ENCODE data around the gene SYNGR1. TPM values are rescaled to one million over a fixed set of nuclear protein-coding genes. Genes with fewer than 3 reads are reported as not detected.

The SYNGR1 gene
- polyA plus RNA-seq, 1 experiment: 65.6 TPM

DNA sequence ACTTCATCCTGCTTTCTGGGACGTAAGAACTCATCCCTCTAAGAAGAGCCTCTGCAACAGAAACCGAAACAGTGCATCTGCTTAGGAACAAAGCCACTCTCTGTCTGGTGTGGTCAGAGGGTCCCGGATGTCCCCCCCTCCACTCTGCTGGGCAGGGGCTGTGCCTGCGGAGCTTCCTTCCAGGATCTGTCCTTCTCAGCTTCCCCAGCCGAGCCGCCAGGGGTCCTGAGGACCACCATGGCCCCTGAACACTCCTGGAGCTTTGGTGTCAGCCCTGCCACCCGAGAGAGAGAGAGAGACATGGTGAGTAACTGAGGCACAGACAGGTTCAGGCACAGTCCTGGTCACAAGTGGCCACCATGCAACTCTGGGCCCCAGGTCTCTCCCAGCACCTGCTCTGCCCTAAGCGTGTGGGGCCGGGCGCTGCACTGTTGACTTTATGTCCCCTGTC, 82.6 kb downstream of the SYNGR1 start:
- POLR2A ChIA-PET: no interaction called here

GRCh38 chr22:39433476-39434242, 83.9 kb downstream of the SYNGR1 start:
- CTCF ChIA-PET: interaction anchor here (1.4 to 1.6 kb wide), 2 partner anchors 90 to 95 kb away, joined by 3 to 4 read pairs; no protein-coding TSS in a partner anchor
- DNase-seq (ENCODE audit: low read depth): no peak
- POLR2A ChIA-PET: no interaction called here

More for the DNA sequence above, 82.6 kb downstream of the SYNGR1 start:
- Histone ChIP-seq H3K36me3 (ENCODE audit: control insufficient read depth, insufficient read depth, low read length) (peaks cover 26% of the 10 kb centered on the region), H3K27me3 (ENCODE audit: control insufficient read depth, insufficient read depth, low read length) (no peaks in the 10 kb centered on the region), H3K4me3 (ENCODE audit: low read depth, low read length) (no peak overlapping the region)
- TF ChIP-seq, protein P1, sequence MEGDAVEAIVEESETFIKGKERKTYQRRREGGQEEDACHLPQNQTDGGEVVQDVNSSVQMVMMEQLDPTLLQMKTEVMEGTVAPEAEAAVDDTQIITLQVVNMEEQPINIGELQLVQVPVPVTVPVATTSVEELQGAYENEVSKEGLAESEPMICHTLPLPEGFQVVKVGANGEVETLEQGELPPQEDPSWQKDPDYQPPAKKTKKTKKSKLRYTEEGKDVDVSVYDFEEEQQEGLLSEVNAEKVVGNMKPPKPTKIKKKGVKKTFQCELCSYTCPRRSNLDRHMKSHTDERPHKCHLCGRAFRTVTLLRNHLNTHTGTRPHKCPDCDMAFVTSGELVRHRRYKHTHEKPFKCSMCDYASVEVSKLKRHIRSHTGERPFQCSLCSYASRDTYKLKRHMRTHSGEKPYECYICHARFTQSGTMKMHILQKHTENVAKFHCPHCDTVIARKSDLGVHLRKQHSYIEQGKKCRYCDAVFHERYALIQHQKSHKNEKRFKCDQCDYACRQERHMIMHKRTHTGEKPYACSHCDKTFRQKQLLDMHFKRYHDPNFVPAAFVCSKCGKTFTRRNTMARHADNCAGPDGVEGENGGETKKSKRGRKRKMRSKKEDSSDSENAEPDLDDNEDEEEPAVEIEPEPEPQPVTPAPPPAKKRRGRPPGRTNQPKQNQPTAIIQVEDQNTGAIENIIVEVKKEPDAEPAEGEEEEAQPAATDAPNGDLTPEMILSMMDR (IDR thresholded peaks at IDR 0.05; ENCODE audit: insufficient read depth, low read depth, low read length): no peak
- DNase-seq (ENCODE audit: low read depth): no peak
- CTCF ChIA-PET: no interaction called here

GRCh38 chr22:39434243-39434653, 84.5 kb downstream of the SYNGR1 start:
- Histone ChIP-seq H3K36me3 (ENCODE audit: control insufficient read depth, insufficient read depth, low read length) (peaks cover 19% of the 10 kb centered on the region), H3K27me3 (ENCODE audit: control insufficient read depth, insufficient read depth, low read length) (no peaks in the 10 kb centered on the region), H3K4me3 (ENCODE audit: low read depth, low read length) (no peak overlapping the region)
- ChIA-PET POLR2A (no interaction called here), CTCF (interaction anchor here (1.4 to 1.6 kb wide), 2 partner anchors 91 to 95 kb away, joined by 3 to 4 read pairs; no protein-coding TSS in a partner anchor)
- DNase-seq (ENCODE audit: low read depth): no peak
- TF ChIP-seq, protein P1 (IDR thresholded peaks at IDR 0.05; ENCODE audit: insufficient read depth, low read depth, low read length): no peak

More at GRCh38 chr22:39433476-39434242, 83.9 kb downstream of the SYNGR1 start:
- Histone ChIP-seq H3K36me3 (ENCODE audit: control insufficient read depth, insufficient read depth, low read length) (peaks cover 19% of the 10 kb centered on the region), H3K4me3 (ENCODE audit: low read depth, low read length) (no peak overlapping the region), H3K27me3 (ENCODE audit: control insufficient read depth, insufficient read depth, low read length) (no peaks in the 10 kb centered on the region)
- TF ChIP-seq, protein P1 (IDR thresholded peaks at IDR 0.05; ENCODE audit: insufficient read depth, low read depth, low read length): no peak

- POLR2A ChIA-PET: no interaction called here
- peaks cover 19% of the 10 kb centered on the region for H3K36me3 ChIP-seq (ENCODE audit: control insufficient read depth, insufficient read depth, low read length)
Measured at GRCh38 chr22:39434721-39435120, 84.9 kb downstream of the SYNGR1 start.

More at GRCh38 chr22:39434721-39435120, 84.9 kb downstream of the SYNGR1 start:
- TF ChIP-seq, protein P1 (IDR thresholded peaks at IDR 0.05; ENCODE audit: insufficient read depth, low read depth, low read length): no peak
- Histone ChIP-seq H3K27me3 (ENCODE audit: control insufficient read depth, insufficient read depth, low read length) (no peaks in the 10 kb centered on the region), H3K4me3 (ENCODE audit: low read depth, low read length) (no peak overlapping the region)
- CTCF ChIA-PET: interaction anchor here (1.4 kb wide), 1 partner anchor 91 kb away, joined by 4 read pairs; no protein-coding TSS in a partner anchor
- no peak for DNase-seq (ENCODE audit: low read depth)

Small RNA genes within 50 kb of the gene (small RNA-seq; reads per million reads assigned to genes)
- gene SNORD43 (ENCODE audit: insufficient read length, low read depth, low replicate concordance) (not detected), gene SNORD83A (ENCODE audit: insufficient read length, low read depth, low replicate concordance) (8,909 reads per million, percentile 99 among the genes with 10 or more reads in this experiment), gene SNORD83B (ENCODE audit: insufficient read length, low read depth, low replicate concordance) (not detected)

Other genes with a start within 250 kb of the SYNGR1 start
- 4.2 and 5.3 TPM in 2 replicates for gene CBX7, start 197.3 kb upstream of the SYNGR1 start, polyA plus RNA-seq (2011; rRNA removed)
- 0.02 and 0.13 TPM in 2 replicates for gene PDGFB, start 105.0 kb upstream of the SYNGR1 start, polyA plus RNA-seq (2011; rRNA removed)
- gene RPL3, start 30.4 kb upstream of the SYNGR1 start, polyA plus RNA-seq (2011; rRNA removed): 3,985 and 4,772 TPM in 2 replicates
- gene TAB1, start 49.8 kb downstream of the SYNGR1 start, polyA plus RNA-seq (2011; rRNA removed): 15.6 and 27.2 TPM in 2 replicates
- gene MGAT3, start 107.0 kb downstream of the SYNGR1 start, polyA plus RNA-seq (2011; rRNA removed): 0.53 and 0.66 TPM in 2 replicates
- gene MIEF1, start 152.3 kb downstream of the SYNGR1 start, polyA plus RNA-seq (2011; rRNA removed): 17.5 and 21.0 TPM in 2 replicates
- 886 and 999 TPM in 2 replicates for gene ATF4, start 170.6 kb downstream of the SYNGR1 start, polyA plus RNA-seq (2011; rRNA removed)
- 64.0 and 66.7 TPM in 2 replicates for gene RPS19BP1, start 182.8 kb downstream of the SYNGR1 start, polyA plus RNA-seq (2011; rRNA removed)
- gene CACNA1I, start 220.8 kb downstream of the SYNGR1 start, polyA plus RNA-seq (2011; rRNA removed): 0.01 TPM in 1 of 2 replicates, not detected in the other